ENCODE results near the gene ACTG2. TPM values are rescaled to one million over a fixed set of nuclear protein-coding genes. Genes with fewer than 3 reads are reported as not detected.

Gene ACTG2
- total RNA-seq, 1 experiment from 2014 or later = 1.5 TPM

DNA sequence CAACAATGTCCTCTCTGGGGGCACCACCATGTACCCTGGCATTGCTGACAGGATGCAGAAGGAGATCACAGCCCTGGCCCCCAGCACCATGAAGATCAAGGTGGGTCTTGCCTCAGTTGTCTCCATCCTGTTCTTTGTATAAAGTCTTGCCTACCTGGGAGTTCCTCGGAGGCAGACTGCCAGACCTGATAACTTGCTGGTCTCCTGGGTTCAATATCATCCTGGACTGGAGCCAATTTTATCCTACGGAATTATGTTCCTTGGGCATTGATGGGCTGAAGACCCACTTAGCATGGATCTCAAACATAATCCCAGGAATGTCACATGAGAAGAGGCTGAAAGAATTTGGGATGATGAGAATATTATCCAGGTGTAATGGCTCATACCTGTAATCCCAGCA is 23.9 kb downstream of the ACTG2 start:
- peaks cover 9% of the 10 kb centered on the region for H3K27me3 Mint-ChIP-seq (ENCODE audit: low read depth)
- Histone ChIP-seq H2BK20ac (ENCODE audit: low read depth, low read length, poor library complexity, severe bottlenecking) (no peak overlapping the region), H4K5ac (ENCODE audit: insufficient read length, low read depth, low read length) (no peak overlapping the region), H2BK120ac (ENCODE audit: low read depth, low read length, poor library complexity, severe bottlenecking) (no peak overlapping the region), H4K20me1 (ENCODE audit: control insufficient read depth, insufficient read depth, insufficient read length) (no peaks in the 10 kb centered on the region), H3K23ac (ENCODE audit: insufficient read length, low read depth, low read length) (no peak overlapping the region), H2BK15ac (ENCODE audit: low read depth, low read length) (no peak overlapping the region), H3K18ac (ENCODE audit: insufficient read length, low read depth, low read length) (no peak overlapping the region), H3K9ac (ENCODE audit: extremely low read depth, insufficient read length, low read length) (no peak overlapping the region), H3K14ac (ENCODE audit: insufficient read depth, low read length) (no peak overlapping the region), H3K56ac (ENCODE audit: insufficient read length, low read depth, low read length) (no peak overlapping the region), H3K79me1 (ENCODE audit: insufficient read depth, low read depth, low read length, poor library complexity, severe bottlenecking) (no peaks in the 10 kb centered on the region), H3K27me3 (ENCODE audit: insufficient read depth, low read length) (no peaks in the 10 kb centered on the region), H3T11ph (ENCODE audit: low read length) (no peak overlapping the region), H3K79me2 (ENCODE audit: insufficient read depth, low read length) (no peaks in the 10 kb centered on the region), H4K8ac (replicated peaks; ENCODE audit: insufficient read length, low read depth, low read length) (no peak overlapping the region), H2AFZ (ENCODE audit: low read length) (no peak overlapping the region), H3K4me2 (ENCODE audit: insufficient read depth, insufficient read length, low read length) (no peak overlapping the region), H3K23me2 (ENCODE audit: insufficient read length, low read depth, low read length, poor library complexity, severe bottlenecking) (no peaks in the 10 kb centered on the region), H3K4ac (ENCODE audit: low read depth, low read length) (no peak overlapping the region), H2BK5ac (ENCODE audit: insufficient read length, low read length) (no peak overlapping the region), H3K4me1 (ENCODE audit: insufficient read depth, low read length) (no peaks in the 10 kb centered on the region), H3K9me3 (ENCODE audit: control insufficient read depth, low read depth, low read length) (no peaks in the 10 kb centered on the region), H3K27ac (ENCODE audit: insufficient read length, low read depth, low read length) (no peak overlapping the region), H4K91ac (ENCODE audit: insufficient read length, low read depth, low read length) (no peak overlapping the region), H2BK12ac (ENCODE audit: insufficient read length, low read depth, low read length) (no peak overlapping the region), H2AK5ac (ENCODE audit: insufficient read length, low read length) (no peak overlapping the region)
- H3K9me3 Mint-ChIP-seq = no peaks in the 10 kb centered on the region
- H3K4me3 Mint-ChIP-seq = no peak overlapping the region
- no peak overlapping the region for H3K27ac Mint-ChIP-seq
- peaks cover 9 to 10% of the 10 kb centered on the region in 2 experiments for H3K4me1 Mint-ChIP-seq
- no peaks in the 10 kb centered on the region for H3K36me3 Mint-ChIP-seq (ENCODE audit: insufficient read depth in 1 of 3, low read depth in 3 of 3)
- no CpG with 5 or more reads among the region's 2 CpGs for WGBS (ENCODE audit: extremely low coverage, insufficient read length, low lambda C conversion rate)
- TF ChIP-seq CTCF (conservative IDR thresholded peaks at IDR 0.05) = no peak
- no peak for DNase-seq

All from H9 (cell line).